ENCODE data around the gene AUTS2. TPM values are rescaled to one million over a fixed set of nuclear protein-coding genes. Genes with fewer than 3 reads are reported as not detected.

AUTS2 gene
- total and polyA plus RNA-seq, 4 donors, result 4.9 to 24.4 (median 7.0) TPM

- TF ChIP-seq YY1 (IDR thresholded peaks at IDR 0.05), result no peak
- TF ChIP-seq ZBTB33 (IDR thresholded peaks at IDR 0.05), result no peak
- TF ChIP-seq RAD21 (IDR thresholded peaks at IDR 0.05), result no peak
- TF ChIP-seq NR2F2 (IDR thresholded peaks at IDR 0.05), result no peak
- no peak for TF ChIP-seq FOXA1 (IDR thresholded peaks at IDR 0.05)
- TF ChIP-seq, protein P1, sequence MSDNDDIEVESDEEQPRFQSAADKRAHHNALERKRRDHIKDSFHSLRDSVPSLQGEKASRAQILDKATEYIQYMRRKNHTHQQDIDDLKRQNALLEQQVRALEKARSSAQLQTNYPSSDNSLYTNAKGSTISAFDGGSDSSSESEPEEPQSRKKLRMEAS (IDR thresholded peaks at IDR 0.05), result no peak
- no peak for TF ChIP-seq FOXA2 (IDR thresholded peaks at IDR 0.05)
- no peak for TF ChIP-seq GABPA (IDR thresholded peaks at IDR 0.05 in 1 of 2, conservative IDR thresholded peaks at IDR 0.05 in 1 of 2)
- TF ChIP-seq, protein P2, sequence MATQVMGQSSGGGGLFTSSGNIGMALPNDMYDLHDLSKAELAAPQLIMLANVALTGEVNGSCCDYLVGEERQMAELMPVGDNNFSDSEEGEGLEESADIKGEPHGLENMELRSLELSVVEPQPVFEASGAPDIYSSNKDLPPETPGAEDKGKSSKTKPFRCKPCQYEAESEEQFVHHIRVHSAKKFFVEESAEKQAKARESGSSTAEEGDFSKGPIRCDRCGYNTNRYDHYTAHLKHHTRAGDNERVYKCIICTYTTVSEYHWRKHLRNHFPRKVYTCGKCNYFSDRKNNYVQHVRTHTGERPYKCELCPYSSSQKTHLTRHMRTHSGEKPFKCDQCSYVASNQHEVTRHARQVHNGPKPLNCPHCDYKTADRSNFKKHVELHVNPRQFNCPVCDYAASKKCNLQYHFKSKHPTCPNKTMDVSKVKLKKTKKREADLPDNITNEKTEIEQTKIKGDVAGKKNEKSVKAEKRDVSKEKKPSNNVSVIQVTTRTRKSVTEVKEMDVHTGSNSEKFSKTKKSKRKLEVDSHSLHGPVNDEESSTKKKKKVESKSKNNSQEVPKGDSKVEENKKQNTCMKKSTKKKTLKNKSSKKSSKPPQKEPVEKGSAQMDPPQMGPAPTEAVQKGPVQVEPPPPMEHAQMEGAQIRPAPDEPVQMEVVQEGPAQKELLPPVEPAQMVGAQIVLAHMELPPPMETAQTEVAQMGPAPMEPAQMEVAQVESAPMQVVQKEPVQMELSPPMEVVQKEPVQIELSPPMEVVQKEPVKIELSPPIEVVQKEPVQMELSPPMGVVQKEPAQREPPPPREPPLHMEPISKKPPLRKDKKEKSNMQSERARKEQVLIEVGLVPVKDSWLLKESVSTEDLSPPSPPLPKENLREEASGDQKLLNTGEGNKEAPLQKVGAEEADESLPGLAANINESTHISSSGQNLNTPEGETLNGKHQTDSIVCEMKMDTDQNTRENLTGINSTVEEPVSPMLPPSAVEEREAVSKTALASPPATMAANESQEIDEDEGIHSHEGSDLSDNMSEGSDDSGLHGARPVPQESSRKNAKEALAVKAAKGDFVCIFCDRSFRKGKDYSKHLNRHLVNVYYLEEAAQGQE (IDR thresholded peaks at IDR 0.05), result no peak
- no peak for TF ChIP-seq TAF1 (conservative IDR thresholded peaks at IDR 0.05)
- no peak for TF ChIP-seq JUND (IDR thresholded peaks at IDR 0.05)
- TF ChIP-seq EGR1 (IDR thresholded peaks at IDR 0.05; ENCODE audit: low read depth in 2 of 2), result no peak
- no peak for TF ChIP-seq HNF4A (conservative IDR thresholded peaks at IDR 0.05)
Observed at GRCh38 chr7:70608229-70608628, 1010.0 kb downstream of the AUTS2 start.

DNA sequence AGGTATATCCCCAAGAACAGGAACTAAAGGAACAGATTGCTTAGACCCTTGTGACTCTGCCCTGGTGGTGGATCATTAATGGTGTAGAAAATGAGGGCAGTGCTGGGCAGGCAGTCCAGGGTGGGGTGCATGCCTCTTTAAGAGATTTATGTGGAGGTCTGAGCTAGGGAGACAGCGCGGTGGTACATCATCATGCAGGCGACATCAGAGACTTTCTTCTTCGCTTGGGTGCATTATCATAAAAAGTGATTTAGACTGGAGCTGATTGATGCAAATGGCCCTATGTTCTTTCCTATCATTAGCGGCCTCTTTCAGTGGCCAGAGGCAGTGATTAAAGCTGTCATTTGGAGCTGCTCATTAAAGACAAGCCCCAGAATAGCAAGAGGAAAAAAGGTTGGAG, 1014.5 kb downstream of the AUTS2 start:
- Histone ChIP-seq H3K27me3 (ENCODE audit: control insufficient read depth in 4 of 4, insufficient read depth in 4 of 4, low read length in 3 of 4) (no peaks in the 10 kb centered on the region), H3K4me1 (ENCODE audit: control insufficient read depth in 4 of 4, insufficient read depth in 4 of 4, low read length in 3 of 4) (peaks cover 0 to 23% (median 11%) of the 10 kb centered on the region in 4 donors), H3K27ac (ENCODE audit: low read depth in 1 of 2, low read length in 2 of 2) (no peak overlapping the region), H3K9ac (ENCODE audit: low read depth in 1 of 2, low read length in 2 of 2) (no peak overlapping the region), H3K4me3 (ENCODE audit: low read depth in 1 of 3, low read length in 3 of 3) (no peak overlapping the region), H3K9me3 (ENCODE audit: control insufficient read depth in 4 of 4, low read length in 3 of 4) (no peaks in the 10 kb centered on the region), H3K36me3 (ENCODE audit: control insufficient read depth in 4 of 4, insufficient read depth in 3 of 4, low read depth in 1 of 4, low read length in 3 of 4) (peaks cover 0 to 3% (median 0%) of the 10 kb centered on the region in 4 donors)
- DNase-seq (ENCODE audit: low spot score), result no peak
- WGBS, result 98% methylated on average over 5 of the region's 5 CpGs
- TF ChIP-seq, protein P2 (IDR thresholded peaks at IDR 0.05), result no peak
- no peak for TF ChIP-seq ZBTB33 (IDR thresholded peaks at IDR 0.05)
- TF ChIP-seq HNF4G (IDR thresholded peaks at IDR 0.05), result no peak
- no peak for TF ChIP-seq RAD21 (IDR thresholded peaks at IDR 0.05)
- no peak for TF ChIP-seq YY1 (IDR thresholded peaks at IDR 0.05)
- no peak for TF ChIP-seq ATF3 (IDR thresholded peaks at IDR 0.05)
- TF ChIP-seq NR2F2 (IDR thresholded peaks at IDR 0.05), result no peak
- TF ChIP-seq, protein P1 (IDR thresholded peaks at IDR 0.05), result no peak
- TF ChIP-seq TAF1 (conservative IDR thresholded peaks at IDR 0.05), result no peak
- TF ChIP-seq RXRA (IDR thresholded peaks at IDR 0.05), result no peak
- TF ChIP-seq CTCF (IDR thresholded peaks at IDR 0.05; ENCODE audit: low read depth, low read length, missing input control), result no peak
- TF ChIP-seq FOXA1 (IDR thresholded peaks at IDR 0.05), result no peak
- no peak for TF ChIP-seq JUND (IDR thresholded peaks at IDR 0.05)
- TF ChIP-seq EGR1 (IDR thresholded peaks at IDR 0.05; ENCODE audit: low read depth in 2 of 2), result no peak
- TF ChIP-seq GABPA (IDR thresholded peaks at IDR 0.05 in 1 of 2, conservative IDR thresholded peaks at IDR 0.05 in 1 of 2), result no peak
- TF ChIP-seq FOXA2 (IDR thresholded peaks at IDR 0.05), result no peak

More at GRCh38 chr7:70608229-70608628, 1010.0 kb downstream of the AUTS2 start:
- 86% methylated on average over 3 of the region's 3 CpGs for WGBS
- peaks cover 0 to 3% (median 0%) of the 10 kb centered on the region in 4 donors for H3K36me3 ChIP-seq (ENCODE audit: control insufficient read depth in 4 of 4, insufficient read depth in 3 of 4, low read depth in 1 of 4, low read length in 3 of 4)
- H3K27ac ChIP-seq (ENCODE audit: low read depth in 1 of 2, low read length in 2 of 2), result no peak overlapping the region
- no peak overlapping the region for H3K4me3 ChIP-seq (ENCODE audit: low read depth in 1 of 3, low read length in 3 of 3)
- peaks cover 0 to 7% (median 3%) of the 10 kb centered on the region in 4 donors for H3K4me1 ChIP-seq (ENCODE audit: control insufficient read depth in 4 of 4, insufficient read depth in 4 of 4, low read length in 3 of 4)
- no peaks in the 10 kb centered on the region for H3K27me3 ChIP-seq (ENCODE audit: control insufficient read depth in 4 of 4, insufficient read depth in 4 of 4, low read length in 3 of 4)
- no peak for DNase-seq (ENCODE audit: low spot score)
- peaks cover 0 to 4% (median 0%) of the 10 kb centered on the region in 4 donors for H3K9me3 ChIP-seq (ENCODE audit: control insufficient read depth in 4 of 4, low read length in 3 of 4)
- no peak overlapping the region for H3K9ac ChIP-seq (ENCODE audit: low read depth in 1 of 2, low read length in 2 of 2)
